ENCODE results near the gene DTNBP1. TPM values are rescaled to one million over a fixed set of nuclear protein-coding genes. Genes with fewer than 3 reads are reported as not detected.
A peak's percentile ranks its signal among the peaks of the same experiment; 100 is the strongest.

The DTNBP1 gene
- total RNA-seq, 1 donor from 2014 or later: 19.2 TPM

GRCh38 chr6:15508931-15509330 is 153.9 kb downstream of the DTNBP1 start:
- intact Hi-C loops (cut with micrococcal nuclease): loop anchor here (10.0 kb wide), 1 partner anchor 116 kb away; no protein-coding TSS in a partner anchor
- H3K27ac ChIP-seq (replicated peaks): no peak overlapping the region

GRCh38 chr6:15508441-15508871 is 154.4 kb downstream of the DTNBP1 start:
- intact Hi-C loops (cut with micrococcal nuclease): loop anchor here (10.0 kb wide), 1 partner anchor 116 kb away; no protein-coding TSS in a partner anchor
- Histone ChIP-seq H3K9me3 (replicated peaks) (no peaks in the 10 kb centered on the region), H3K4me3 (no peak overlapping the region), H3K27ac (replicated peaks) (no peak overlapping the region), H3K4me1 (peaks cover 85% of the 10 kb centered on the region), H3K27me3 (ENCODE audit: low read depth) (no peaks in the 10 kb centered on the region), H3K36me3 (peaks cover 42% of the 10 kb centered on the region)
- no peak for TF ChIP-seq CTCF (IDR thresholded peaks at IDR 0.05; ENCODE audit: borderline replicate concordance)
- no peak for DNase-seq

More at GRCh38 chr6:15508931-15509330, 153.9 kb downstream of the DTNBP1 start:
- peaks cover 85% of the 10 kb centered on the region for H3K4me1 ChIP-seq
- no peak for TF ChIP-seq CTCF (IDR thresholded peaks at IDR 0.05; ENCODE audit: borderline replicate concordance)
- H3K9me3 ChIP-seq (replicated peaks): no peaks in the 10 kb centered on the region
- no peak overlapping the region for H3K4me3 ChIP-seq
- peaks cover 47% of the 10 kb centered on the region for H3K36me3 ChIP-seq
- DNase-seq: no peak
- no peaks in the 10 kb centered on the region for H3K27me3 ChIP-seq (ENCODE audit: low read depth)

DNA sequence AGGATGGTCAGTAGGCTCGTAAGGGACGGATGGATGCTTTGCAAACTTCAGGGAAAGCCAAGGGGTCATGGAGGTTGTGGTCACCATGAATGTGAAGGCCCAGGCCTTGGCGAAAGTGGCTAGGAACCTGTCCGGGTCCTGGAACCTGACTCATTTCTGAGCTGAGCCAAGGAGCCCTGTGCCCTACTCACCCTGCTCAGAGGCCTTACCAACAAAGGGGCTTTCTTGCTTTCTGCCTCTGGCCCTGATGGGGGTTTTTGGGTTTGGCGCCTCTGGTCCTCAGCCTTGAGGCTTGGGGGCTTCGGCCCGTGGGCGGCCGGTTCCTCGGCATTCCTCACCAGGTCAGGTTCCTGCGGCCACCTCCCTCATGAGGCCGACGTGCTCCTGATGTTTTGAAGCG is 155.1 kb downstream of the DTNBP1 start:
- no peak for TF ChIP-seq CTCF (IDR thresholded peaks at IDR 0.05; ENCODE audit: borderline replicate concordance)
- H3K36me3 ChIP-seq: peaks cover 38% of the 10 kb centered on the region
- intact Hi-C loops (cut with micrococcal nuclease): loop anchor here (10.0 kb wide), 1 partner anchor 117 kb away; no protein-coding TSS in a partner anchor

DNA sequence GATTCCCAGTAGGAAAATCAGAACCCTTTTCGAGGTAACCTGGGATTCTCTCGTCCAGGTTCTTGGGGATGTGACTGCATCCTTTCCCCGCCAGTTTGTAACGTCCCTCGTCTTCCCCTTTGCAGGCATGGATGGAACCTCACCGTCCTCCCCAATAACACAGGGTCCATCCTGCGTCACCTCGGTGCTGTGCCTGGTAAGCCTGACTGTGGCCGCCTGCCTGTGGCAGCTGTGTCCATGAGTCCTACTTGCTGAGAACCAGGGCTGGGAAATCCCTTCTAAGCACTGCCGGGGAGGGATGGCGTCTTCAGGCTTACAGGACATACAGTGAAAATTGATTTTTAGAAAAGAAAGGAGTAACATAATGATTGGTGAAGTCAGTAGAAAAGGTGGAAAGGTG is 155.6 kb downstream of the DTNBP1 start:
- intact Hi-C loops (cut with micrococcal nuclease): loop anchor here (10.0 kb wide), 1 partner anchor 118 kb away; no protein-coding TSS in a partner anchor
- no peaks in the 10 kb centered on the region for H3K27me3 ChIP-seq (ENCODE audit: low read depth)
- DNase-seq: no peak
- no peak overlapping the region for H3K27ac ChIP-seq (replicated peaks)
- H3K4me1 ChIP-seq: peaks cover 85% of the 10 kb centered on the region
- H3K36me3 ChIP-seq: peaks cover 38% of the 10 kb centered on the region
- TF ChIP-seq CTCF (IDR thresholded peaks at IDR 0.05; ENCODE audit: borderline replicate concordance): no peak
- no peaks in the 10 kb centered on the region for H3K9me3 ChIP-seq (replicated peaks)
- H3K4me3 ChIP-seq: no peak overlapping the region

More for the DNA sequence above, 155.1 kb downstream of the DTNBP1 start:
- Histone ChIP-seq H3K4me1 (peaks cover 85% of the 10 kb centered on the region), H3K9me3 (replicated peaks) (no peaks in the 10 kb centered on the region), H3K27me3 (ENCODE audit: low read depth) (no peaks in the 10 kb centered on the region), H3K4me3 (no peak overlapping the region), H3K27ac (replicated peaks) (no peak overlapping the region)
- DNase-seq: no peak

DNA sequence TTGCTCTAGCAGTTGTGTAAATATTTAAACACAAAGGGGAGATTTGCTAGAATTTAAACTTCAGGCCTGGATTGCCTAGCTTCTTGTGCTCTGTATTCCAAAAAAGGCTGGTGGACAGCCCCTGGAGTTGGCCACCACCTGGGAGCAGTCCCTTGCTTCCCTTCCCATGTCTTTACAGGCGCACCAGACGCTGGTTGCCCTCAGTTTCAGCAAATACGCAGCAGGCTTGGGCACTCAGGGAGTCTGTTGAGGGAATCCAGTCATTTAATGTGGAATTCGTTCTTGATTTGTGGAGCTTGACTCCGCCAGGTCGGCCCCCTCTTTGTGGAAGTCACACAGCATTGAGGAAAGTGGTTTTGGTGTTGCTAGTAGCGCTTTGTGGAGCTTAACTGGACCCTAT is 156.8 kb downstream of the DTNBP1 start:
- no peak for TF ChIP-seq CTCF (IDR thresholded peaks at IDR 0.05; ENCODE audit: borderline replicate concordance)
- intact Hi-C loops (cut with micrococcal nuclease): loop anchor here (10.0 kb wide), 1 partner anchor 119 kb away; no protein-coding TSS in a partner anchor
- H3K9me3 ChIP-seq (replicated peaks): no peaks in the 10 kb centered on the region
- peaks cover 38% of the 10 kb centered on the region for H3K36me3 ChIP-seq
- no peak for DNase-seq
- peaks cover 86% of the 10 kb centered on the region for H3K4me1 ChIP-seq
- no peaks in the 10 kb centered on the region for H3K27me3 ChIP-seq (ENCODE audit: low read depth)
- H3K4me3 ChIP-seq: no peak overlapping the region
- peak overlapping the region; percentile 87 for H3K27ac ChIP-seq (replicated peaks)

Data from left ventricle myocardium inferior (tissue), 1 donor.